Activated CD4-positive, CD25-positive, alpha-beta regulatory T cell treated with anti-CD3 and anti-CD28 coated beads, Interleukin-2, amount 50 U/mL, for 24 hours (primary cell): ENCODE data around the gene ATP11A.

ENCODE experiments used
- ATAC-seq, 2 donors: fragments of 150-1000 bp; cut with Tn5 transposase; one replicate each; pipeline ENCODE4 v1.10.0; 2021; ENCODE audit warnings: mild to moderate bottlenecking in 1 of 2, moderate library complexity in 1 of 2

Gene ATP11A

DNA sequence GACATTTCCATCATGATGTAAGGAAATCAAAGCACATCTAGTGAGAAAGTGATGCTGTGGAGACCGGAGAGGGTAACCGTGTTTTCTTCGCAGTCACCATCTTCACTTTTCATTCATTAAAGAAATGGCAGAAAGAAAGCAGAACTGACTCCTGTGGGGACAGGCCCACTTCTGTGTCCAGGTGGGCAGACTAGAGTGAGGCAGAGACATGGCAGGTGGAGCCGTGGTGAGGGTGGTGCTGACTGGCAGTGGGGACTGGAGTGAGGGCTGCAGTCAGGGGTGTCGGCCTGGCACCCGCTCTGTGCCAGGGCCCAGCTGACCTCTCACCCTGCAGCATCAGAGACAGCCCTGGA, 207.7 kb downstream of the ATP11A start:
- no peak for ATAC-seq

DNA sequence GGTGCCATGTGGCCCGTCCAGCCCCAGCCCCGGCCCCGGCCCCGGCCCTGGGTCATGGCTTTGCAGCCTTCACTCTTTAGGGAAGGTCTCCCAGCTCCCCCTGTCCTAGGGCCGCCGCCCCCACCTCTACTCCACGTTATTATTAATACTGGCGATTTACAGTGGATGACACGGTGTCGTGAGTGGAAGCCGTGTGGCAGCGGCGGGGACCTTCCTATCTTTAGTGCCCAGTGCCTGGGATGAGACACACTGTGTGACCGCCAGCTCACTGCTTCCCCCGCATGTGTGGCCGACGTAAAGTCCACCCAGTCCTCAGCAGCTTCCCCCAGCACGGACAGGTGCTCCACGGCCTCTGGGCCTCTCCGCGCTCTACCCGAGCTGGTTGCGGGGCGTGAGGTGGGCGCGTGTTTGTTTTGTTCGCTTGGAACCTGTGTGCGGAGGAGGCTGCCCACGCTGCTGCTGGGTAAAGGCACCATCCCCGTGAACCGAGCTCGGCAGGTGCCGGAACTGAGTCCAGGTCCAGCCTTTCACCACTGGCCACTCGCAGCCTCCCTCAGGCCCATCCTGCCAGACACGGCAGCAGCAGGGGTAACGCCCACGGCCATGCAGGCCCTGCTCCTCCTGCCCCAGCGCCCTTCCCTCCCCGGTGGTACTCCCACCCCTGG, 208.2 kb downstream of the ATP11A start:
- no peak for ATAC-seq

DNA sequence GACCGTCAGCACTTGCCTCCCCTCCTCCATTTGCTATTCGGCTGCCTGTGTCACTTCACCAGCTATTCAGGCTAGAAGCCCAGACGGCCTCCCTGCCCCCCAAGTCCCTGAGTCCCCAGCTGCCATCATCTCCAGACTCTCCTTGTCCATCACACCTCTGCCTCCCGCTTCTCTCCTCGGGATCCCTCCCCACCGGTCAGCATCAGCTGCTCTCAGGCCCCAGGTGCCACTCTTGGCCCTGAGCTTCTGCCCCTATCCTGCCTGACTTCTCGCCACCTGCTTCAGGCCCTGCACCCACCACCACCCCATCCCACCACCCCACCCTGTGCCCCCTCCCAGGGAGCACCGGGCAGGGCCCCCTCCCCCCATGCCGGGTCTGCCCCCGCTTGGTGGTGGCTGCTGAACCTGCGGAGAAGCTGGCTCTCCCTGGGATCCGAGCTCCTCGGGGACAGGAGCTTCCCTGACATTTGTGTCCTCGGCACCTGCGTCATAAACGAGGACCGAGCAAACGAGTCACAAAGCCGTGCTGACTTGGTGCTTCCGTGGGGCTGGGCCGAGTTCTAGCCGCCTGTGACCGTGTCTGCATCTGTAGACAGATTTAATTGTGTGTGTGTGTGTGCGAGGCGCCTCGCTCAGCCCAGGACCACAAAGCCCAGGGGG, 208.9 kb downstream of the ATP11A start:
- no peak for ATAC-seq

DNA sequence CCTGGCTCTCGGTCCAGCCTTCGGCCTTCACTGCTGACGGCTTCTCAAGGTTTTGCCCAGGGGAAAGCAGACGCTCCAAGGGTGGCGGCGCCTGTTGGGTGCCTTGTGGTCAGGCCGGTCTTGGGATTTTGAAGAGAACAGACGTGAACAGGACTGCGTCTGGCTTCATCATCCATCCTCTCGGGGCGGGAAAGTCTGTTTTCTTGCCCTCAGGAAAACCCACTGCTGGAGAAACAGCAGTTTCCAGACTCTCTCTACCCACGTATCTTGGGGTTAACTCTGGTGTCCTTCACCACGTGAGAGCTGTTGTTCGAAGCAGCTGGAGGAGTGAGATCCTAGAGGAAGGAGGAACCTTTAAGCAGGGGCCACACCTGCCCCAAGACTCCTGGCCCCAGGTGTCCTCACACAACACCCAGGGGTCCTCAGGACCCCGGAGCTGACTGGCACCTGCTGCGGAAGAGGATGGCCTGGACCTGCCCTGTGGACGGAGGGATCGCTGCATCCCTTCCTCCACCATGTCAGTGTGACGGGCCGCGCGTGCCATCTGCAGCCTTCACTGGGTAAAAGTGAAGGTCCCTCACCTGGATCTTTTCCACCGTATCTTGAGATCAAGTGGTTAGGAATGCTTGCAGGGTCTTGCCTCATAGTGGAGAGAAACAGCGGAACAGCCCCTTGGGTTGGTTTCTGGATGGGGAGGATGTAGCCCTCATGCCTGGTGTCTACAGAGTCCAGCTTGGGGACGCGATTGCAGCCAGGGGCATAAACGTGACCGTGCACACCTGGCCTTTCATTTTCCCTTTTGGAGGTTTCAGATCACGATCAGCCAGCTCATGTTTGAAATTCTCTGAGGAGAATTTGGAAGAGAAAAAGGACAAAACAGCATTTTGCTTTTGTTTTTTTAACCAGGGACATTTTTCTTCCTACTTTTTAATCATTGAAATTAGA, 209.7 kb downstream of the ATP11A start:
- no peak for ATAC-seq

DNA sequence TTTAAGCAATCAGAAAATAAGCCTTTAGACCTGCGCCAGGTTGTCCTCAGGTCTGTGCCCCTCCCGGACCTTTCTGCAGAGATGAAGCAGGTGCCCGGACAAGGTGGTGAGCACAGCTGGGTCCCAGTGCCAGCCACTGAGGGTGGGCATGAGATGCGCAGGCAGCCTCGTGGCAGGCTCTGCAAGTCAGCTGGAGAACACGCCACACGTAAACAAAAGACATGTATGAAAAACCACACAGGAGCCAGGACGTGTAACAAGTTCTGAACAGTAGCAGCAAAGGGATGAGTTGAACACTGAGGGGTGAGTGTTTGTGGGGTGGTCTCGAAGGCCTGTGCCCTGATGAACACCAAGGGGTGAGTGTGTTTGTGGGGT, 210.4 kb downstream of the ATP11A start:
- no peak for ATAC-seq

DNA sequence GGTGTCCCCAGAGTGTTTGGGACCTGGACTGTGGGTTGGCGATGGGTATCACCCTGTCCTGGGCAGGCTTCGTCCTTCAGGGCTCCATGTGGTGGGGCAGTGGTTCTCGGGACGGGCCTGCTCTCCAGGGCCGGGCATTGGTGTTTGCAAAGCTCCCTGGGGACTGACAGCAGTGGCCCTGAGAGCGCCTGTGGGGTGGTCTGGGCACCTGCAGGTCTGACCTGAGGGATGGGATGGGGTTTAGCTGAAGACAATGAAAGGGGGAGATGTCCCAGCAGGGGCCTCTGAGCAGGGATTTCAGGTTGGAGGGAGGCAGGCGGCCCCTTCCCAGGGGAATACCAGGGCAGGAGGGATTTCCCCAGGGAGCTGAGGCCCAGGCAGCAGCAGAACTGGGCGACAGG, 210.9 kb downstream of the ATP11A start:
- ATAC-seq, result no peak

DNA sequence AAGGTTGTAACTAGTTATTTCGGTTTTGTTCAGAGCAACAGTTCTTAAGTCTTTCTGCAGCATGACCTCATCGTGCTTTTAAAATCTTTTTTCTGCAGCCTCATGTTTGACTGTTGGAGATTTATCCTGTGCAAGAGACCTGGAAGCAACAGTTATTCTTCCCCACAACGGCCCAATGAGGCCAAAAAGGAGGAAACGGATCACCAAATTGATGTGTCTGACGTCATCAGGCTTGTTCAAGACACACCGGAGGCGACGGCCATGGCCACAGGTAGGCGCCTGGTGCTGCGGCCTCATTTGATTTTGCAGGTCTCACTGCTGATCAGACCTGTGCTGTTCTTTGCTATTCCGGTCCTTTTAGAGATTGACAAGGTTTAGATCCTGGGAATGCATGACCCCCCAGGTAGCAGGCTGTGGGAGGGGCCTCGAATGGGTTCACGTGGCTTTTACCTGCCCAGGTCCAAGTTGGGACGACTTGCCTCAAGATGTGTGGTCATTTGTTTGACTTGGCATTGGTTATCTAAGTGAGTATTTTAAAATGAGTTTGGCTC, 212.3 kb downstream of the ATP11A start:
- ATAC-seq, result no peak

DNA sequence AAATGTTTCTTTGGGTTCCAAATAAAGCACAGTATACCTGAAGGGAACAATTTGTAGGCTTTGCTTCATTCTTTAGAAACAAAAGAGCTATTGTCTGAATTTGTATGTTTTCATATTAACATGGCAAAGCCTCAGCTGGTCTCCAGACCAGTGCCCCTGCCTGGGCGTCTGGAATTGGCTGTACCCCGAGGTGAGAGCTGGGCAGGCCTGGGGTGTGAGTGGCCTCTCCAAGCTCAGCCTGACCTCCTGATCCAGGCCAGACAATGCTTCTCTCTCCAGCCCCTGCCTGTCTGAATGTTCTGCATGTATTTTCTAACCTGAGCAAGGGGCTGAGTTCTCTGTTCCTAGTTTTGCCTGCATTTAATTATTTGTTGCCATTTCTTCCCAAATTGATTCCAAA, 212.8 kb downstream of the ATP11A start:
- ATAC-seq, result no peak

DNA sequence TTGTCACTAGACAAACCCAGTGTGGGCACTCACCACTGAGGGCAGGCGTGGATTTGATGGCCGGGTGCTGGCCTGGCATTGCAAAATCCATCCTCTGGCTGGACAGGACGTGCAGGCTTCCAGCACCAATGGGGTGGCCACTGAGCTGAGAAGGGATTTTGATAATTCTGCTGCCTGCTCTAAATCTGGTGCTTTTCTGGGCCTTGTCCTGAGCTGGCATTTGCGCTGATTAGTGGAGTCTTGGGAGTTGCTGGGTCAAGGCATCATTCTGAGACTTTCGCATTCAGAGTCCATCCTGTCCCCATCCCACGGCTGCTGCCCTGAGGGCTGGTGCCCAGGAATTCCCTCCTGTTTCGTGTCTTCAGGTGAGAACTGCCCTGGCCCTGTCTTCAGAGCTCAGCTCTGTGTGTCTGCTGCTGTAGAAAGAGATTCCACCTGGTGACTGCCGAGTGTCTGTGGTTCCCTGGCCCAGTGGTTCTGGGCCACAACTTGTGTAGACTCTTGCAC, 213.3 kb downstream of the ATP11A start:
- ATAC-seq, result no peak

DNA sequence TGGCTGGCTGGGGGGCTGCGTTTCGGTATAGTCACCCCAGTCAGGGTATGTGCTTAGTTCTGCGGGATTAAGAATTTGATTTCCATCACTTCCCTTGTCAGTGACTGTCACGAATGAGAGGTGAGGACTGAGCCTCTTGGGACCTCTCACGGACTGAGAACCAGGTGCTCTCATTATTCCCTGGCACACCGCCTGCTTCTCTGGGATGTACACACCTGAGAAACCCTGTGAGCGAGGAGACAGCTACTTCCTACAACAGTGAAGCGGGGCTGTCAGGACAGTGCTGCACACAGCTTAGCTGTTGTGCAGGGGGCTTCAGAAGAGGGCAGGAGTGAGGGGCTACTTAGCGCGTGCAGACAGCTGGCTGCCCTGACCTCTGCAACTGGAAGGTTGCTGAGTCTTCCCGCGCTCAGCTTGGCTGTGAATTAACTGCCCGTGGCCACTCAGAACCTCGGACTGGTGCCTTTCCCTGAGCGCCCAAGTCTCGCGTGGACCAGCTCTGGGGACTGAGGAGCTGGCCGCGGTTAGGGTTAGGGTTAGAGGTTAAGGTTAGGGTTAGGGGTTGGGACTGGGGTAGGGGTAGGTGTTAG, 213.9 kb downstream of the ATP11A start:
- no peak for ATAC-seq

DNA sequence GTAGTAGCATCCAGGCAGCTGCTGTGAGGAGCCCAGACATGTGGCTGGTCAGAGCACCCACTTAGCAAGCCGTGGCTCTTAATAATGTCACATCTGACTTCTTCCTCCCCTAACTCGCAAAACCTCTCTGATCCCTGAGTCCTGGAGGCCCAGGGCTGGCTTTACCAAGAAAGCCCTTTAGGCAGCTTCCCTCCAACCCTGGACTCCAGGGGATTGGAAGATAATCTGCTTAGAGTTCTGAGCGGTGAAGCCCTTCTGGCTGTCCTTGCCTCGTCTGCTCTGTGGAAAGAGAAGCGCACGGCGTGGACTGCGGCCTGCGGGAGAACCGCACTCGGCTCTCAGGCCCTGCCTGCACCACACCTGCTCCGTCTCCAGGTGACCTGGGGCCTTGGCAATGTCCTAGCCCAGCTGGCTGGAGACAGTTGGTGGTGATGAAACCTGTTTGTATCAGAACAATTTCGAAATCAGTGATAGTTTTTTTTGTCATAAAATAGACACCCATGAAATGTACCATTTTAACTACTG, 214.7 kb downstream of the ATP11A start:
- ATAC-seq, result no peak

DNA sequence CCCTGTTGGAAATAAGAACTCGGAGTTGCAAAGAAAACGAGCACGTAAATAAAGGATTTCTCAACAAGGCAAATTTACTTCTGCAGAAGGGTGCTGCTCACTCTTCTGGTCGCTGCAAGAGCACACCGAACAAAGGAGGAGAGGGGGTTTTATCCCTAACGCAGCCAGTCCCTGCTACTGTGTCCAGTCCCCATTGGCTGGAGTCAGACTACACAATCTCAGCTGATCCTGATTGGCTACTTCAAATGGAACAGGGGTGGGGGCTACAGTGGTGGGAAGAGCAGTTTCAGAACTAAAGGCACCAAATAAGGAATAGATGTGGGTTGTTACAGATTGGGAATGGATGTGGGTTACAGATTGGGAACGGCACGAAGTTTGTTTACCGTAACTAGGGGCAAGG, 215.2 kb downstream of the ATP11A start:
- ATAC-seq, result no peak

DNA sequence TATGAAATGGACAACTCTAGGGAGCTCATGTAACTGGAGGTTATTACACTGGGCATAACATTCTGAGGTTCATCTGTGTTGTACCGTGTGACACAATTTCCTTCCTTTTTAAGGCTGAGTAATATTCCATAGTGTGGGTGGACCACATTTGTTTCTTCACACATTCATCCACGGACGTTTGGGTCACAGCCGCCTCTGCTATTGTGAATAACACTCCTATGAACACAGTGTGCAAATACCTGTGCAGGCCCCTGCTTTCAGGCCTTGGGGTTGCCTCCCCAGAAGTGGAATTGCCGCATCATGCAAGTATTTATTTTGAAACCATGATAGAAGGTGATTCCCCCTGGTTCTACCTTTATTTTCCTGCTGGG, 215.8 kb downstream of the ATP11A start:
- ATAC-seq, result no peak

DNA sequence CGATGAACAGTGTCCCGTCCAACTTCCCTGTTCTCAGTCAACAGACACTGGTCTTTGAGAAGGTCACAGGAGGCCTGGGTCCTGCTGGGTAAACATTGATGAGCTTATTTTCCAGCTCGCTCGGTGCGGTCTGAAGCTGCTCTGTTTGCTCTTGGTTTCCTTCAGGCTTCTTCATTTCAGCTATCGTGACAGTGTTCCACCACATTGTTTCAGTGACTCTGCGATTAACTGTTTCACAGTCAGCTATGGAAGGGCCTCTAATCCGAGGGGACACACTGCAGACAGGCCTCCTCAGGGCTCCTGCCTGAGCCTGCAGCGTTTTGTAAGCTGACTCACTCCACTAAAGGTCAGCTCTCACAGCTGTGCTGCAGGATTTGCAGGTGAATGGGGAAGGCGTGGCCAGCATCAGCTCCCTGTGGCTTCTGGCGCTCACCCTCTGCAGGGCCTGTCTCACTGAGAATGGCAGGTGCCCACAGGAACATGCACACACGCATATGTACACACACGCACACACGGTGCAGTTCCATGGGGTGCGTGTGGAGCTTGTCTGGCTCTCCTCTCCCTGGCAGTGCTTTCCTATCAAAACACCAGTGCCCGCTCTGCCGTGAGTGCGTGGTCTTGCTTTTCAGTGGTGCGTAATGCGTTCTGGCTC, 216.3 kb downstream of the ATP11A start:
- ATAC-seq, result no peak

DNA sequence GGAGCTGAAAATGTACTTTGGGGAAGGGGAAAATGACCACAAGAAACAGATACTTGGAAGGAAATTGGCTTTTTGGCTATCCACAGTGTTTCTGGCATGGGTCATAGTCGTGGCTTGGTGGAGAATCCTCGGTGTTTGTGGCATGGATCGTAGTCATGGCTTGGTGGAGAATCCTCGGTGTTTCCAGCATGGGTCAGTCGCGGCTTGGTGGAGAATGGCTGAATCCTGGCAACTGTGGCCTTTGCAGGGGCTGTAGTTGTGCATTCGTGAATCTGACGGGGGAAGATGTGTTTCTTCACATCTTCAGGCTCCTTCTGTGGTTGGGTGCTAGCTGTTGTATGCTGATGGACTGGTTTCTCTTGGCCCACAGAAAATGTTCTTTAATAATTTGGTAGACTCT, 217.4 kb downstream of the ATP11A start:
- ATAC-seq, result no peak

DNA sequence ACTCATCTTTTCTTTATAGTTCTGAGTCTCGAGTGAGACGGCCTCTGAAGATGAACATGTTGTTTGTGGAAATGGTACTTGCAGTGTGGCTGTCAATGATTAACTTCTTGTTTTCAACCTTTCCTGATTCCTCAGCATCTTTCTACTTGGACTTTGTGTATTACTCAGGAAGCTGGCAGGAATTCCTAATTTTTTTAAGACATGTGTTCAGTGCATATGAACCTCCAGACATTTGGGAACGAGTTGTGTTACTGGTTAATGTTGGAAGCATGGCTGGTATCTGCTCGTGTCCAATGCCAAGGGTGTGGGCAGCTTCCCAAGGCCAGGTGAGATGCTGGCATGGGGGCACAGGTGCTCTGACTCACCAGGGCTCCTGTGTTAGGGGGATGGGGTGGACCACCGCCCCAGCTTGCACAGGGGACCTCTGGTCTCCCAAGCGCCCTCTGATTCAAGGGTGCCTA, 218.1 kb downstream of the ATP11A start:
- ATAC-seq, result no peak

DNA sequence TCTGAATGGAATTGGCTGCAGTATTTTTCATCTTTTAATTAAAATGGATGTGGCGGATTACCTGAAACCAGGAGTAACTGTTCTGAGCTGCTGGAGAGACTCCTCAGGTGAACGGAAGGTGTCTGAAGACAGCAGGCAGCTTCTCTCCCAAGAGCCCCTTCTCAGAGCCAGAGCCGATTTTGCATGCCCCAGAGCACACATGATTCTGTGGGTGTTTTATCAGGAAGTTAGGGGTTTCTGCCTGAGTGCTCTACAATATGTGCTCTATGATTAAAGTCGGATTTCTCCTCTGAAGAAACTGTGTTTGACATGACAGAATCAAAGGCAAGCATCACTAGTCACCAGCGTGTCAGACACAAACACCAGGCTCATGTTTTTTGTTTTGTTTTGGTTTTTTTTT, 218.5 kb downstream of the ATP11A start:
- no peak for ATAC-seq

DNA sequence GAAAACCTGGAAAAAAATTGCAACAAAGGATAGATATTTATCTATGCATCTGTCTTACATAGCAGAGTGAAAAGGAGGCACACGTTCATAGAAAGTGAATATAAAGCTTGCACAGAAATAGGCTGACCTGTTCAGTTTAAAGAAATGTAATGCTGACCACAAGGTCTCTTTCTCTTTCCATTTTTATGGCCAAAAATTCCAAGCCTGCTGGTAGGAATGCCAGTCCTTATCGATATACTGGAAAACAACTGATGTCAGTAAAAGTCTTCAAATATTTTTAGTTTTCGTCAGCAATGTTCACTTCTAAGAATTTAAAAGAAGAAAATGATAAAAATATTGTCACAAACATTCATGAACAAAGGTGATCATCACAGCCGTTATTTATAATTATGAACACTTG, 220.2 kb downstream of the ATP11A start:
- no peak for ATAC-seq

DNA sequence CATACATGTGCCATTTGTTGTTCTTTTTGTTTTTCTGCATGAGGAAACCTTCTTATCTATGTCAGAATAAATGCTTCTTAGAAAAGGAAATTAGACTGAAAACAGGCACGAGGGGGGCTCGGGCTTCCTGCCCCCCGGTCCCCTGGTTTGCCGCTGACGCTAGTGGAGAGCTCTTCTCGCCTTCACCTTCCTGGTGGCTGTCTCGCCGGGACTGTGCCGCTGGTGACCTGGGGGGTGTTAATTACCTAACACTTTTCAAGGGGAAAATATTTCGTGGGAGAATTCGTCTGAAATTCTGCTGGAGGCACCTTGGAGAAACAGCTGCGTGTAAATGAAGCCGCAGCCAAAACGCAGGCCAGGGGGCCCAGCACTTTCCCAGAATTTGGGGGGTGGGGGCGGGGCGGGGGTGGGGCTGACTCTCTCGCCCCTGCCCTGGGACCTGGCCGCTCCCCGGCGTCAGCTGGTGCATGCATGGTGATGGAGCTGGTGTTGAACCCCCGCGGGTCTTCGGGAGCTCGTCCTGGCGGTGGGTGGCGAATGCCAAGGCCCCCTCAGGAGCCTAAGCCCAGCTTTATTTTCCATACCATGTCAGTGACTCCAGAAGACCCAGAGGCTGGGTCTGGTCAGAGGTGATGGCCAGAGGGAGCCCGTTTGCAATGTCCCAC, 220.9 kb downstream of the ATP11A start:
- no peak for ATAC-seq

DNA sequence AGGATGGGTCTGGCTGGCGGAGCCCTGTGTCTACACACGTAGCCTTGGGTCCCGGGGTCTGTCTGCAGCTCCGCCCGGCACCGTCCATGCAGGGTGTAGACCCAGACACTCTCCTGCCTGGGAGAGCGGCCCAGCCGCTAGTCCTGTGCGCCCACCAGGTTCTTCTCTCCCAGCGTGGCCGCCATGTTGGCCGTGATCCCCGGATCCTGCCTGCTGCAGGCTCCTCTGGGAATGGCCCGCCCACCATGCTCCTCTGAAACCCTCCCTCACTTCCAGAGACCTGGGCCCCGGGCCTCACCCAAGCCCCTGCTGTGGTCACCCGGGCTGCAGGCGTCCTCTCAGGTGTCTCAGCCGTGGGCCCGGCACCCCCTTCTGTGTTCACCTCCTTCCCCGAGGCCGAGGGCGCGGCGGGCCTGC, 221.5 kb downstream of the ATP11A start:
- no peak for ATAC-seq

DNA sequence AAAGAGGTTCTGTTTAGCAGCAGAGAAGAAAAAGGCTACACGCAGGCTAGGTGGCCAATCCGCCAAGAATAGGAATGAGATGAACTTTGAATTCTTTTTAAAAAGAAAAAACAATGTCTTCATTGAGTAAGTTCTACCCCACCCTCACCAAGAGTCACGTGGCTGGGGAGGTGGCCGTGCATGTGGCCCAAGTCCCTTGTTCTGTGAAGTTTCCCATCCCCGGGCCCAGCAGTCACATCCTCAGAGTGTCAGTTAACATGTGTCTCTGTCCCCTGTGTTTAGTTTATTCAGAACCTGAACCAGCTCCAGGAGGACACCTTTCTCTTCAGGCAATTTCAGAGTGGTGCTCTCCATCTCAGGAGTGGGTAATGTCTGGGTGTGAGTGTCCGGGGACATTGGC, 222.0 kb downstream of the ATP11A start:
- ATAC-seq, result no peak
